H9 (cell line): Measurements from ENCODE around the gene OR51Q1. TPM values are rescaled to one million over a fixed set of nuclear protein-coding genes. Genes with fewer than 3 reads are reported as not detected.

Experiments used
- DNase-seq: peaks from one replicate; pipeline ENCODE4 v3.0.0-alpha.2; 2017
- H2AFZ ChIP-seq: one replicate; pipeline ENCODE4 v1.6.1; 2013; ENCODE audit warnings: mild to moderate bottlenecking, low read length, control low read depth, moderate library complexity
- H2AK5ac ChIP-seq: 2 replicates; pipeline ENCODE4 v1.6.1; 2013; ENCODE audit warnings: low read length, control low read depth, mixed read lengths; ENCODE audit not compliant: insufficient read length
- H2BK120ac ChIP-seq: one replicate; pipeline ENCODE4 v1.6.1; 2013; ENCODE audit warnings: low read depth, mild to moderate bottlenecking, low read length, control low read depth, inconsistent platforms; ENCODE audit not compliant: poor library complexity, severe bottlenecking
- H2BK12ac ChIP-seq: 2 replicates; pipeline ENCODE4 v1.6.1; 2013; ENCODE audit warnings: low read length, control low read depth, mixed read lengths, low read depth; ENCODE audit not compliant: insufficient read length
- H2BK15ac ChIP-seq: 2 replicates; pipeline ENCODE4 v1.6.1; 2013; ENCODE audit warnings: low read depth, low read length, control low read depth
- H2BK20ac ChIP-seq: one replicate; pipeline ENCODE4 v1.6.1; 2013; ENCODE audit warnings: low read depth, mild to moderate bottlenecking, low read length, control low read depth, inconsistent platforms; ENCODE audit not compliant: poor library complexity, severe bottlenecking
- H2BK5ac ChIP-seq: 2 replicates; pipeline ENCODE4 v1.6.1; 2013; ENCODE audit warnings: low read length, control low read depth, mixed read lengths; ENCODE audit not compliant: insufficient read length
- H3K14ac ChIP-seq: 2 replicates; pipeline ENCODE4 v1.6.1; 2013; ENCODE audit warnings: low read length, control low read depth; ENCODE audit not compliant: insufficient read depth
- H3K18ac ChIP-seq: 2 replicates; pipeline ENCODE4 v1.6.1; 2013; ENCODE audit warnings: low read depth, mild to moderate bottlenecking, mixed read lengths, low read length, control low read depth; ENCODE audit not compliant: insufficient read length
- H3K23ac ChIP-seq: 2 replicates; pipeline ENCODE4 v1.6.1; 2013; ENCODE audit warnings: low read length, control low read depth, mixed read lengths, low read depth; ENCODE audit not compliant: insufficient read length
- H3K23me2 ChIP-seq: 2 replicates; pipeline ENCODE4 v1.6.1; 2013; ENCODE audit warnings: low read depth, mild to moderate bottlenecking, mixed read lengths, low read length, control low read depth; ENCODE audit not compliant: insufficient read length, poor library complexity, severe bottlenecking
- H3K27ac ChIP-seq: 2 replicates; pipeline ENCODE4 v1.5.1; 2013; ENCODE audit warnings: low read length, control low read depth, mixed read lengths, low read depth; ENCODE audit not compliant: insufficient read length
- H3K27me3 ChIP-seq: 2 replicates; pipeline ENCODE4 v1.6.1; 2013; ENCODE audit warnings: low read length, control low read depth, inconsistent platforms; ENCODE audit not compliant: insufficient read depth
- H3K4ac ChIP-seq: 2 replicates; pipeline ENCODE4 v1.6.1; 2013; ENCODE audit warnings: low read depth, mild to moderate bottlenecking, control low read depth, inconsistent platforms, low read length, moderate library complexity
- H3K4me1 ChIP-seq: 2 replicates; pipeline ENCODE4 v1.6.1; 2013; ENCODE audit warnings: low read length, control low read depth, inconsistent platforms; ENCODE audit not compliant: insufficient read depth
- H3K4me2 ChIP-seq: 2 replicates; pipeline ENCODE4 v1.6.1; 2013; ENCODE audit warnings: low read length, control low read depth, mixed read lengths; ENCODE audit not compliant: insufficient read length, insufficient read depth
- H3K56ac ChIP-seq: 2 replicates; pipeline ENCODE4 v1.6.1; 2013; ENCODE audit warnings: low read depth, mild to moderate bottlenecking, mixed read lengths, low read length, control low read depth; ENCODE audit not compliant: insufficient read length
- H3K79me1 ChIP-seq: 2 replicates; pipeline ENCODE4 v1.6.1; 2013; ENCODE audit warnings: low read depth, mild to moderate bottlenecking, moderate library complexity, low read length, control low read depth, inconsistent platforms; ENCODE audit not compliant: insufficient read depth, poor library complexity, severe bottlenecking
- H3K79me2 ChIP-seq: 2 replicates; pipeline ENCODE4 v1.6.1; 2013; ENCODE audit warnings: low read length, control low read depth, inconsistent platforms; ENCODE audit not compliant: insufficient read depth
- H3K9ac ChIP-seq: 2 replicates; pipeline ENCODE4 v1.6.1; 2013; ENCODE audit warnings: low read length, control low read depth, mixed read lengths; ENCODE audit not compliant: insufficient read length; ENCODE audit errors: extremely low read depth
- H3K9me3 ChIP-seq: one replicate; pipeline ENCODE4 v1.6.1; 2013; ENCODE audit warnings: low read depth, low read length, inconsistent platforms; ENCODE audit not compliant: control insufficient read depth
- H3T11ph ChIP-seq: one replicate; pipeline ENCODE4 v1.6.1; 2013; ENCODE audit warnings: mild to moderate bottlenecking, low read length, control low read depth, inconsistent platforms
- H4K20me1 ChIP-seq: one replicate; pipeline ENCODE4 v1.6.1; 2013; ENCODE audit not compliant: control insufficient read depth, insufficient read length, insufficient read depth
- H4K5ac ChIP-seq: 2 replicates; pipeline ENCODE4 v1.6.1; 2013; ENCODE audit warnings: low read depth, mild to moderate bottlenecking, mixed read lengths, low read length, control low read depth; ENCODE audit not compliant: insufficient read length
- H4K8ac ChIP-seq: replicated peaks from 2 replicates; pipeline ENCODE4 v1.6.1; 2013; ENCODE audit warnings: low read length, control low read depth, mixed read lengths, low read depth; ENCODE audit not compliant: insufficient read length
- H4K91ac ChIP-seq: 2 replicates; pipeline ENCODE4 v1.6.1; 2013; ENCODE audit warnings: low read depth, mild to moderate bottlenecking, moderate library complexity, mixed read lengths, low read length, control low read depth; ENCODE audit not compliant: insufficient read length
- H3K27ac Mint-ChIP-seq, 3 experiments: 2 replicates in 2 of 3; 3 replicates in 1 of 3; pipeline ENCODE4 v1.8.0; 2020 to 2021; ENCODE audit warnings: mixed read lengths in 3 of 3, mild to moderate bottlenecking in 1 of 3, moderate library complexity in 1 of 3
- H3K27me3 Mint-ChIP-seq: 2 replicates; pipeline ENCODE4 v1.8.0; 2021; ENCODE audit warnings: low read depth, mild to moderate bottlenecking, moderate library complexity, mixed read lengths
- H3K36me3 Mint-ChIP-seq, 3 experiments: 2 replicates in 2 of 3; 3 replicates in 1 of 3; pipeline ENCODE4 v1.8.0; 2020 to 2021; ENCODE audit warnings: low read depth in 3 of 3, mixed read lengths in 3 of 3; ENCODE audit not compliant: insufficient read depth in 1 of 3
- H3K4me1 Mint-ChIP-seq, 2 experiments: 2 replicates each; pipeline ENCODE4 v1.8.0; 2020; ENCODE audit warnings: mixed read lengths in 2 of 2
- H3K4me3 Mint-ChIP-seq, 2 experiments: 2 replicates in 1 of 2; 3 replicates in 1 of 2; pipeline ENCODE4 v1.8.0; 2020 to 2021; ENCODE audit warnings: mild to moderate bottlenecking in 2 of 2, mixed read lengths in 2 of 2, moderate library complexity in 1 of 2
- H3K9me3 Mint-ChIP-seq, 2 experiments: 2 replicates in 1 of 2; 3 replicates in 1 of 2; pipeline ENCODE4 v1.8.0; 2020; ENCODE audit warnings: mild to moderate bottlenecking in 2 of 2, mixed read lengths in 2 of 2, moderate library complexity in 1 of 2
- WGBS: extraction: QIAGEN DNeasy Blood & Tissue Kit; methylation state at CpG from one replicate; pipeline ENCODE4 v1.1.7; 2013; ENCODE audit warnings: missing lambda C conversion rate, low lambda C conversion rate, mixed read lengths; ENCODE audit not compliant: insufficient read length; ENCODE audit errors: extremely low coverage; 5-methylcytosine and 5-hydroxymethylcytosine counted together
- total RNA-seq: library from RNA; stranded (reverse); gene quantifications from 2 replicates; pipeline ENCODE4 v1.2.1, GENCODE V29; 2021
- TF ChIP-seq, protein P1 (sequence below): fragments of 200-600 bp; sonication (generic); conservative IDR thresholded peaks from 3 replicates; pipeline ENCODE4 v1.8.0; 2021; ENCODE audit warnings: antibody characterized with exemption, mild to moderate bottlenecking

Gene OR51Q1
- total RNA-seq, 1 experiment from 2014 or later = not detected

GRCh38 chr11:5380740-5381342 lies 41.1 kb upstream of the OR51Q1 start:
- WGBS = no CpG with 5 or more reads among the region's 4 CpGs
- Mint-ChIP-seq H3K9me3 (no peaks in the 10 kb centered on the region; a peak in 1 of 5 replicates), H3K27me3 (no peaks in the 10 kb centered on the region; the same call in 1 of the 2 replicates)

More at GRCh38 chr11:5380740-5381342, 41.1 kb upstream of the OR51Q1 start:
- Histone ChIP-seq H4K91ac (no peak overlapping the region), H3K4me1 (no peaks in the 10 kb centered on the region), H3K23ac (no peak overlapping the region), H3K4me2 (no peak overlapping the region), H3T11ph (no peak overlapping the region), H2BK20ac (no peak overlapping the region), H3K27me3 (no peaks in the 10 kb centered on the region), H4K8ac (no peak overlapping the region), H3K18ac (no peak overlapping the region), H2AK5ac (no peak overlapping the region), H4K20me1 (no peaks in the 10 kb centered on the region), H3K79me1 (no peaks in the 10 kb centered on the region), H3K9me3 (no peaks in the 10 kb centered on the region), H3K4ac (no peak overlapping the region), H3K27ac (no peak overlapping the region), H4K5ac (no peak overlapping the region), H3K56ac (no peak overlapping the region), H3K9ac (no peak overlapping the region), H2BK15ac (no peak overlapping the region), H3K23me2 (no peaks in the 10 kb centered on the region), H2AFZ (no peak overlapping the region), H3K79me2 (no peaks in the 10 kb centered on the region), H2BK12ac (no peak overlapping the region), H3K14ac (no peak overlapping the region), H2BK5ac (no peak overlapping the region), H2BK120ac (no peak overlapping the region)
- TF ChIP-seq, protein P1, sequence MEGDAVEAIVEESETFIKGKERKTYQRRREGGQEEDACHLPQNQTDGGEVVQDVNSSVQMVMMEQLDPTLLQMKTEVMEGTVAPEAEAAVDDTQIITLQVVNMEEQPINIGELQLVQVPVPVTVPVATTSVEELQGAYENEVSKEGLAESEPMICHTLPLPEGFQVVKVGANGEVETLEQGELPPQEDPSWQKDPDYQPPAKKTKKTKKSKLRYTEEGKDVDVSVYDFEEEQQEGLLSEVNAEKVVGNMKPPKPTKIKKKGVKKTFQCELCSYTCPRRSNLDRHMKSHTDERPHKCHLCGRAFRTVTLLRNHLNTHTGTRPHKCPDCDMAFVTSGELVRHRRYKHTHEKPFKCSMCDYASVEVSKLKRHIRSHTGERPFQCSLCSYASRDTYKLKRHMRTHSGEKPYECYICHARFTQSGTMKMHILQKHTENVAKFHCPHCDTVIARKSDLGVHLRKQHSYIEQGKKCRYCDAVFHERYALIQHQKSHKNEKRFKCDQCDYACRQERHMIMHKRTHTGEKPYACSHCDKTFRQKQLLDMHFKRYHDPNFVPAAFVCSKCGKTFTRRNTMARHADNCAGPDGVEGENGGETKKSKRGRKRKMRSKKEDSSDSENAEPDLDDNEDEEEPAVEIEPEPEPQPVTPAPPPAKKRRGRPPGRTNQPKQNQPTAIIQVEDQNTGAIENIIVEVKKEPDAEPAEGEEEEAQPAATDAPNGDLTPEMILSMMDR = peak; percentile 88
- no peaks in the 10 kb centered on the region for H3K36me3 Mint-ChIP-seq
- H3K4me3 Mint-ChIP-seq = no peak overlapping the region
- peaks cover 17 to 20% of the 10 kb centered on the region in 2 experiments for H3K4me1 Mint-ChIP-seq
- no peak overlapping the region for H3K27ac Mint-ChIP-seq
- peak; percentile 76 for DNase-seq
